Ovary (tissue), 3 donors: ENCODE measurements around the gene PPM1M.

Source experiments
- CTCF ChIP-seq, 3 donors: fragments of 450-650 bp in 2 of 3; fragments of 200-600 bp in 1 of 3; IDR thresholded peaks; one replicate each; pipeline versions ENCODE4 v1.5.1 to v1.8.0; 2016 to 2022; ENCODE audit warnings: antibody characterized with exemption in 3 of 3, mild to moderate bottlenecking in 1 of 3
- POLR2A ChIP-seq: fragments of 450-650 bp; IDR thresholded peaks from one replicate; pipeline ENCODE4 v1.6.1; 2017; ENCODE audit warnings: antibody characterized with exemption, mild to moderate bottlenecking, moderate library complexity
- donor health status: DM: no; HTN: no; CAD: no.

- TF ChIP-seq CTCF (IDR thresholded peaks at IDR 0.05) (no peak), POLR2A (no peak)
These were observed 12.4 kb downstream of the PPM1M start for GRCh38 chr3:52257911-52258310.
